Mesenteric fat pad (tissue), 1 donor: ENCODE data around the gene FEZ2. TPM values are rescaled to one million over a fixed set of nuclear protein-coding genes. Genes with fewer than 3 reads are reported as not detected.

Experiments
- DNase-seq: peaks from one replicate; pipeline ENCODE4 v3.0.0-alpha.2; 2020; ENCODE audit warnings: low spot score
- total RNA-seq: library from RNA; stranded (reverse); fragmentation: NEBNext Ultra II Directional; extraction: Animal tissue kit (Norgen Biotek cat#: 25700); gene quantifications from one replicate; pipeline ENCODE4 v1.2.1, GENCODE V29; 2021
- donor health status: DM: yes; HTN: yes; CAD: no.

The FEZ2 gene
- total RNA-seq, 1 donor from 2014 or later = 64.0 TPM

GRCh38 chr2:36534275-36534799, 63.6 kb downstream of the FEZ2 start:
- DNase-seq = no peak

GRCh38 chr2:36530983-36531354, 67.0 kb downstream of the FEZ2 start:
- DNase-seq = no peak

- no peak for DNase-seq
These were observed 67.6 kb downstream of the FEZ2 start for GRCh38 chr2:36530178-36530982.

DNA sequence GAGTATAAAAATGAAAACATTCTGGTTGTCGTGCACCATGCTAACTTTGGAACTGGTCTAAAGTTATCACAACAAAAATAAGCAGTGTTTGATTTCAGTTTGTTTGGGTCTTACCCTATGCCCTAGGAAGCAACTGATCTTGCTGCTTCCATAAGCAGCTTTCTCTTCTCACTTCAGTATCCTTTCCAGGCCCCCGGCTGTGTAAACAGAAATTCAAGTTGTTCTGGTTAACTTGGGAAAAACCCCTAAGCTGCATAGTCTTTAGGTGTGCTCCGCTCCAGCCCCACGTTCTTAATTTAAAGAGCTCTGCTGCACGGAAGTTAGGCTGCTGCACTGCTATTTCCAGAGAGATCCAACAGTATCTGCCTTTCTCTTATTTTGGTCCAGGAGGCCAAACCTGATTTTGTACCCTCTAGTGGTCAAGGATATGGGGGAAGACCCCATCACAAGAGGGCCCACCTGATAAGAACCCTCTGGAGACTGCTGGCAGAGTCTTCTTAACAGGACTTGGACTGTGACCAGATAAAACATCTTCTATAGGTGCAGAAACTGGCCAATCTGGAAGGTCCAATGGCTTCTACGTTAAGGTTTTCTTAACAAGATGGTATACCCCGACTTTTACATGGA, 69.1 kb downstream of the FEZ2 start:
- no peak for DNase-seq

- no peak for DNase-seq
These were observed 69.7 kb downstream of the FEZ2 start for GRCh38 chr2:36528274-36528673.

DNA sequence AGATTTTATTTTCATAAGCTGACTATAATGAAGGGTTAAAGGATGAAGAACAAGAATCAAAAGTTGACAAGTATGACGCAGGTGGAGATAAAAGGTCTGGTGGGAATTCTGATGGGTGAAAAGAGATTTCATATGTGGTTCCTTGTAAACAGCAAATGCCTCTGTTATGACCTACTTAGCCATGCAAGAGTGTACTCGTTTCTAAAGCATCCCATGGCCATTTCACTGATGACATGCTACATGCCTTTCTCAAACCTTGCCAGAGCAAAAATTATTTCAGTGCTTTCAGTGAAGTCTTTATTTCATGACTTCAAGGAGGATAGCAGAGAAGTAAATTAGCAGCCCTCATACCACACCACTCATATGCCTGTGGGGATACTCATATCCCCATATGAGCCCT, 71.7 kb downstream of the FEZ2 start:
- no peak for DNase-seq

GRCh38 chr2:36525245-36525644, 72.7 kb downstream of the FEZ2 start:
- DNase-seq = no peak

DNA sequence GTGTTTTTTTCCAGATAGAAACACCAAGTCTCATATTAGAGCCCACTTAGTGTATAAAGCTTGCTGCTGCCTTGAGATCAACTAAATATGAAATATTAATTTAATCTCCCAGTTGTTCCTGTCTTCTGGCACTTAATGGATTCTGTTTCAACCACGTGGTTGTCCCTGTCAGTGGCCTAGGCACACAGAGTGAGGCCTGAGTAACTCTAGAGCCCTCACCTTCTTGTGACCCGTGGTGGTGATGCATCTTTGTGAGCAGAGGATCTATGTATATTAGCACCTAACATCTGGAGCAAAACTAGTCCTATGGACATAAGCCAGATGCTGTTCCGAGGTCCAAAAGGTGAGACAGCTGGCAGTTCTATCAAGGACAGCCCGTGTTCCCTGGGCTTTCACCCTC, 74.8 kb downstream of the FEZ2 start:
- no peak for DNase-seq

DNA sequence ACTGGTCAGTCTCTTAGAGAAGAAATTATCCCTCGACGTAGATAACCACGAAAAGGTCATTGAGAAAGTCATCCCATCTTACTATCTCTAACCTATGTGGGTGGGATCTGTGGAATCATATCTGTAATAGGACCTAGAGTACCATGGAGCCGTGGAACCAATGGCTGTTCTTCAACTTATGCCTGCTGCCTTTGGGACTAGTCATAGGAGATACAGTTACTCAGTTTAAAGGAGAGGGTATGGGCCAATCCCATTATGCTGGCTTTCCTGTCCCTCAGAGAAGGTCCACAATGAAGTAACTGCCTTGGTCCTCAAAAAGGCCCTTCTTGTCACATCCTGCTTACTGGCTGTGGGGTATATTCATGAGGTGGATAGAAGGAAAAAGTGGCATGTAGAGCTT, 77.5 kb downstream of the FEZ2 start:
- no peak for DNase-seq

GRCh38 chr2:36516136-36516870, 81.7 kb downstream of the FEZ2 start:
- no peak for DNase-seq

DNA sequence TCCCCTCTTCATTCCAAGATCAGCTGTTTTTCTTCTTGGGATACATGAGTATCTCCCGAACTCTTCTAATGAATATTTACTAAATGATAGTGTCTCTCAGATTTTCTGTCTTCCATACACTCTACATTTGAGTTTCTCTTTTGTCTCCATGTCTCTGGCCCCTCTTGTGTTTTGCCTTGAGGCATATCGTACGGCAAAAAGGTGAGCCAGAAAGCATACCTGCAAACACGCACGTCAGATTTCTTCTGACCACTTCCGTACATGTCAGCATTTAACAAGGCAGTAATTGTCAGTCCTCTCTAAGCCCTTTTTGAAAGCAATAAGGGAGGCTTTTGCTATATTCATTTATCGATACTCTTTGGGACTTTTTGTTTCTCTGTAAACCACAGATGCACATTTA, 82.4 kb downstream of the FEZ2 start:
- no peak for DNase-seq

DNA sequence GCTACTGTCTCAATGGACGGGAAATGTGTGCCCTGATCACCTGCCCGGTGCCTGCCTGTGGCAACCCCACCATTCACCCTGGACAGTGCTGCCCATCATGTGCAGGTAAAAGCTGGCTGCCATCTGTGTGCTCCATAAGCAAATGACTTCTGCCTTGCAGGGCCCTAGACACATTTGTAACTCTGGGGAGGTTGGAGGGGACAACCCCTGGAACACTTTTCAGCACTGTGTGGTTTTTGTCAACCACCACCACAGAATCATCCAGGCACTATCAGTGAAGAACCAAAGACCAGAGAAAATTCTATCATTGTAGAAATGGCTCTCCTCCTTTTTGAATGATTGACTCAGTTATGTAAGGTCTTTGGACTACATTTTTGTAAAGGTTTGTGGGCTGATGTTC, 84.3 kb downstream of the FEZ2 start:
- no peak for DNase-seq

DNA sequence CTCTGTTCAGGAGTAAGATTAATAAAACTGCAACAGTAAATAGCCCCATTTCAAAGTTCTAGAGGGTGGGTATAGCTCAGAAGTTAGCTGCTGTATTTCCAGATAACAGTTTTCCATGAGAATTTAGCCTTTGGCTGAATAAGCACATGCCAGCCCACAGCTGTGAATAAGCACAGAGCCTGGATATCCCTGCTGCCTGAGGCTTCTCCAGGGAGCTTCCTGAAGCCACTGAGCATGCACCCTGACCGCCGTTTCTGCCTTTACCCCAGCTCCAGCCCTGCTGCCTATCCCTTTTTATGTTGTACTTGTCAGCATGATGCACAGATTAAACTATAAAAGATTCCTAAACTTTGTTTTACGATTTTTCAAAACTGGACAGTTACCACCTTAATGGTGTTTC, 85.3 kb downstream of the FEZ2 start:
- no peak for DNase-seq

DNA sequence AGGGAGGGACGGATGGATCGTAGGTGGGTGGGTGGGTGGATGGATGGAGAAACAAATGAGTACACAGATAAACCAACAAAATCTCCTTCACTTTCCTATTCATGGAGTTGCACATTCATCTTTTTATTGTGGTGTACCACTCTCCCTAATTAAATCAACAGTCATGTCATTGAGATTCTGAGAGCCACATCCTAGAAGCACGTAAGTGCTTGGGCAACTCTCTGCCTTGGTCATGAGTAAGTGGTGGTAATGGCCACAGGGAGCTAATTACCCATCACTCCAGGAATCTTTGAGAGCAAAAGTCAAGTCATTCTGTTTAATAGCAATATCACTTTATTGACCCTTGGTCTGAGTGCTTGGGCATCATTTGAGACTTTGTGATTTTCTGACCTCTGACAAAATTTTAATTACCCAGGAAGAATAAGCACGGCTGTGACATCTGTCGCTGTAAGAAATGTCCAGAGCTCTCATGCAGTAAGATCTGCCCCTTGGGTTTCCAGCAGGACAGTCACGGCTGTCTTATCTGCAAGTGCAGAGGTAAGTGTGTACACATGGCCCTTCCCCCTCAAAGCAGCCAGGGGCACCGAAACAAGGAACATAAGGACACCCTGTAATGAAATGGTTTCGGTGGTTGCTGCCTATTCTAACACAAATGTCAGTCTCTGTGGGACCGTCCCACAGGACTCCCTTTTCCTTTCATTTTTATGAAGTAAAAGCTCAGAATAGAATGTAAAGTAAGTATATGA, 85.9 kb downstream of the FEZ2 start:
- no peak for DNase-seq

DNA sequence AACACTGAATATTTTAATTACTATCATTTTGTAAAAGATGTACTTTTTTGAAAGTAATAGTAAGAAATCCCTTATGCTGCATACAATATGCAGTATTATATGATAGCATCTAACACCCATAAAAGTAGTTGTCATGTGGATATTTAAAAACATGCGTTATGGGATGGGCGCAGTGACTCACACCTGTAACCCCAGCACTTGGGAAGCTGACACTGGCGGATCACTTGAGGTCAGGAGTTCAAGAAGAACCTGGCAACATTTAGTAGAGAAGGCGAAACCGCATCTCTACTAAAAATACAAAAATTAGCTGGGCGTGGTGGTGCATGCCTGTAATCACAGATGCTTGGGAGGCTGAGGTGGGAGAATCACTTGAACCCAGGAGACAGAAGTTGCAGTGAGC, 88.9 kb downstream of the FEZ2 start:
- DNase-seq = no peak

DNA sequence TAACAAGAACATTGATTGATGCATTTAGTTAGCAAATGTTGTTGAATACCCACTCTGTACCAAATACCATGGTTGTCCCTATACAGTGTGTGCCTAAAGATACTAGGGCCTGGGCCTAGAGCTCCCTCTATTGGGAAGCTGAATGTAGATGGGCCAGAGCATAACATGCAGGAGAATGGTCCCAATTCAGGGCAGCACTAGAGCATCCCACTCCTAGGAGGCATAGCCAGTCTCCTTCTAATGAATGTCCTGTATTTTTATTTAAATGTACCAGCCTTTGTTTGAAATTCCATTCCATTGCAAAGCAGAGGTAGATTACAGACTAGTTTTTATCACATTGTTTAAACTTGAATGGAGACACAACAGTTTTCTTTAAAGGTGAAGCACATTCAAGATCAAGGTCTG, 90.6 kb downstream of the FEZ2 start:
- no peak for DNase-seq

Other genes starting within 250 kb of the FEZ2 start
- gene CRIM1, start 242.4 kb downstream of the FEZ2 start, total RNA-seq = 230 TPM
- gene VIT, start 98.5 kb upstream of the FEZ2 start, total RNA-seq = 5.0 TPM